ENCODE data around the gene SRPK2. TPM values are rescaled to one million over a fixed set of nuclear protein-coding genes. Genes with fewer than 3 reads are reported as not detected.
A peak's percentile ranks its signal among the peaks of the same experiment; 100 is the strongest.
"Not testable (repeated sequence)": the region's sequence is repeated elsewhere in the genome, so short reads cannot be mapped to it uniquely, and the experiment has no call there.

Gene SRPK2
- total and polyA plus RNA-seq, 2 donors (not counting 1 experiment from before 2014, with no cell fraction given), result 15.2 to 108 TPM

- no peak for ATAC-seq (ENCODE audit: low read depth)
- Mint-ChIP-seq H3K27ac (peak overlapping the region; percentile 10), H3K27me3 (no peaks in the 10 kb centered on the region), H3K4me3 (no peak overlapping the region), H3K9me3 (ENCODE audit: insufficient read depth) (no peaks in the 10 kb centered on the region), H3K4me1 (peaks cover 32% of the 10 kb centered on the region)
- CTCF ChIA-PET, result interaction anchor here (0.6 to 1.1 kb wide), 3 partner anchors 10 to 29 kb away, joined by 3 read pairs; no protein-coding TSS in a partner anchor
- Histone ChIP-seq H4K20me1 (ENCODE audit: control insufficient read depth, insufficient read depth, low read length, poor library complexity, severe bottlenecking) (peaks cover 10% of the 10 kb centered on the region), H2AFZ (ENCODE audit: insufficient read depth, low read depth, low read length, poor library complexity, severe bottlenecking) (no peak overlapping the region), H3K9me3 (ENCODE audit: control extremely low read depth in 1 of 3, control insufficient read depth in 2 of 3, insufficient read depth in 1 of 3, low read length in 2 of 3) (no peaks in the 10 kb centered on the region), H3K4me2 (replicated peaks; ENCODE audit: low read depth, low read length, poor library complexity, severe bottlenecking) (no peak overlapping the region), H3K27me3 (replicated peaks in 1 of 4; ENCODE audit: control extremely low read depth in 1 of 4, control insufficient read depth in 3 of 4, insufficient read depth in 4 of 4, low read length in 3 of 4) (no peaks in the 10 kb centered on the region), H3K36me3 (replicated peaks in 1 of 2; ENCODE audit: control extremely low read depth in 1 of 2, control insufficient read depth in 1 of 2, extremely low read depth in 1 of 2, insufficient read depth in 2 of 2, low read length in 1 of 2) (no peaks in the 10 kb centered on the region), H3K4me1 (ENCODE audit: control insufficient read depth in 2 of 2, insufficient read depth in 2 of 2, low read length in 2 of 2) (peaks cover 3 to 5% of the 10 kb centered on the region in 2 donors), H3K27ac (ENCODE audit: low read length in 2 of 2) (no peak overlapping the region), H3K9ac (ENCODE audit: low read length) (no peak overlapping the region), H3K4me3 (ENCODE audit: control extremely low read depth in 1 of 5, extremely low read depth in 1 of 5, insufficient read depth in 1 of 5, low read depth in 2 of 5, low read length in 4 of 5) (no peak overlapping the region), H3K79me2 (ENCODE audit: control insufficient read depth, insufficient read depth, low read length) (peaks cover 88% of the 10 kb centered on the region)
- TF ChIP-seq EZH2 (IDR thresholded peaks at IDR 0.05; ENCODE audit: borderline replicate concordance, insufficient read depth, low read depth, low read length, poor library complexity, severe bottlenecking) (no peak), CTCF (IDR thresholded peaks at IDR 0.05) (no peak)
- WGBS (ENCODE audit: insufficient coverage), result 100% methylated on average over 1 of the region's 4 CpGs
- DNase-seq, result no peak
- POLR2A ChIA-PET, result interaction anchor here (0.7 kb wide), 1 partner anchor 18 kb away, joined by 3 read pairs; no protein-coding TSS in a partner anchor
- intact Hi-C loops (cut with micrococcal nuclease), result loop anchor here (1.0 to 10.0 kb wide), 3 partner anchors 9 to 185 kb away; partner anchors contain the start of gene SRPK2
These were observed 51.2 kb downstream of the SRPK2 start for GRCh38 chr7:105337529-105337928.

DNA sequence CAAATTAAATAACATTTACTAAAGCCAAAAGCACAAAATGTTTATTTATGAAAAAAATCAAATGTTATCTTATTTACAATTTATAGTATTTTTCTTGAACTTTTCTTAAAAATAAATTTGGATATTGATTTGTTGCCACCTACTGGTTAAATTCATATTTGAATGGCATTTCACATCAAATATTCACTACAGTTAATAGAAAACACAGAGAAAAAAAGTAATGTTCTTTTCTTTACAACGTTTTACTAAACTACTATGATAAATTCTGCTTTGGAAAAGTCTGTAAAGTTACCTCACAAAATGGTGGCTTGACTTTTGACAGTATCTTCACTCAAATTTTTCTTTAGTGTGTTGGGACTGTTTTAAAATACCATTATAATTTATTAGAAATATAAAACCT is 52.7 kb downstream of the SRPK2 start:
- no peak overlapping the region for H3K27ac ChIP-seq (ENCODE audit: low read length in 2 of 2)
- no peak for DNase-seq
- intact Hi-C loops (cut with micrococcal nuclease), result loop anchor here (5.0 to 10.0 kb wide), 2 partner anchors 49 to 184 kb away; partner anchors contain the start of gene SRPK2
- no peaks in the 10 kb centered on the region for H3K27me3 ChIP-seq (replicated peaks in 1 of 4; ENCODE audit: control extremely low read depth in 1 of 4, control insufficient read depth in 3 of 4, insufficient read depth in 4 of 4, low read length in 3 of 4)
- no peaks in the 10 kb centered on the region for H3K9me3 ChIP-seq (ENCODE audit: control extremely low read depth in 1 of 3, control insufficient read depth in 2 of 3, insufficient read depth in 1 of 3, low read length in 2 of 3)
- H3K36me3 ChIP-seq (replicated peaks in 1 of 2; ENCODE audit: control extremely low read depth in 1 of 2, control insufficient read depth in 1 of 2, extremely low read depth in 1 of 2, insufficient read depth in 2 of 2, low read length in 1 of 2), result no peaks in the 10 kb centered on the region
- Mint-ChIP-seq H3K27ac (no peak overlapping the region), H3K9me3 (ENCODE audit: insufficient read depth) (no peaks in the 10 kb centered on the region), H3K4me1 (peaks cover 40% of the 10 kb centered on the region), H3K27me3 (no peaks in the 10 kb centered on the region), H3K4me3 (no peak overlapping the region)
- H3K4me1 ChIP-seq (ENCODE audit: control insufficient read depth in 2 of 2, insufficient read depth in 2 of 2, low read length in 2 of 2), result peaks cover 0 to 4% of the 10 kb centered on the region in 2 donors
- no peak overlapping the region for H2AFZ ChIP-seq (ENCODE audit: insufficient read depth, low read depth, low read length, poor library complexity, severe bottlenecking)
- ATAC-seq (ENCODE audit: low read depth), result no peak
- H3K4me3 ChIP-seq (ENCODE audit: control extremely low read depth in 1 of 5, extremely low read depth in 1 of 5, insufficient read depth in 1 of 5, low read depth in 2 of 5, low read length in 4 of 5), result no peak overlapping the region
- peaks cover 9% of the 10 kb centered on the region for H4K20me1 ChIP-seq (ENCODE audit: control insufficient read depth, insufficient read depth, low read length, poor library complexity, severe bottlenecking)
- CTCF ChIA-PET, result interaction anchor here (0.7 kb wide), 1 partner anchor 383 kb away, joined by 4 read pairs; no protein-coding TSS in a partner anchor
- H3K9ac ChIP-seq (ENCODE audit: low read length), result no peak overlapping the region
- no peak overlapping the region for H3K4me2 ChIP-seq (replicated peaks; ENCODE audit: low read depth, low read length, poor library complexity, severe bottlenecking)
- TF ChIP-seq CTCF (IDR thresholded peaks at IDR 0.05), result peak; percentile 68
- TF ChIP-seq EZH2 (IDR thresholded peaks at IDR 0.05; ENCODE audit: borderline replicate concordance, insufficient read depth, low read depth, low read length, poor library complexity, severe bottlenecking), result no peak
- H3K79me2 ChIP-seq (ENCODE audit: control insufficient read depth, insufficient read depth, low read length), result peaks cover 84% of the 10 kb centered on the region
- no CpG with 5 or more reads among the region's 1 CpG for WGBS (ENCODE audit: insufficient coverage)
- POLR2A ChIA-PET, result no interaction called here

- not testable (repeated sequence) for H3K27me3 Mint-ChIP-seq, DNase-seq
- peaks cover 84% of the 10 kb centered on the region for H3K79me2 ChIP-seq (ENCODE audit: control insufficient read depth, insufficient read depth, low read length)
These were observed 56.1 kb downstream of the SRPK2 start for GRCh38 chr7:105332661-105333060.

More at GRCh38 chr7:105332661-105333060, 56.1 kb downstream of the SRPK2 start:
- ChIA-PET CTCF (interaction anchor here (0.6 to 1.7 kb wide), 2 partner anchors 13 to 254 kb away, joined by 3 read pairs; no protein-coding TSS in a partner anchor), POLR2A (interaction anchor here (0.6 to 0.7 kb wide), 2 partner anchors 118 to 450 kb away, joined by 3 read pairs; no protein-coding TSS in a partner anchor)
- H3K27ac Mint-ChIP-seq; H3K4me1 ChIP-seq (ENCODE audit: control insufficient read depth in 2 of 2, insufficient read depth in 2 of 2, low read length in 2 of 2); H3K9ac ChIP-seq (ENCODE audit: low read length); ATAC-seq (ENCODE audit: low read depth); H3K4me3 ChIP-seq (ENCODE audit: control extremely low read depth in 1 of 5, extremely low read depth in 1 of 5, insufficient read depth in 1 of 5, low read depth in 2 of 5, low read length in 4 of 5); H3K9me3 Mint-ChIP-seq (ENCODE audit: insufficient read depth); H3K4me2 ChIP-seq (replicated peaks; ENCODE audit: low read depth, low read length, poor library complexity, severe bottlenecking); H3K9me3 ChIP-seq (ENCODE audit: control extremely low read depth in 1 of 3, control insufficient read depth in 2 of 3, insufficient read depth in 1 of 3, low read length in 2 of 3); H3K27me3 ChIP-seq (replicated peaks in 1 of 4; ENCODE audit: control extremely low read depth in 1 of 4, control insufficient read depth in 3 of 4, insufficient read depth in 4 of 4, low read length in 3 of 4); H2AFZ ChIP-seq (ENCODE audit: insufficient read depth, low read depth, low read length, poor library complexity, severe bottlenecking); H3K4me3 Mint-ChIP-seq; H3K36me3 ChIP-seq (replicated peaks in 1 of 2; ENCODE audit: control extremely low read depth in 1 of 2, control insufficient read depth in 1 of 2, extremely low read depth in 1 of 2, insufficient read depth in 2 of 2, low read length in 1 of 2): not testable (repeated sequence)
- H3K27ac ChIP-seq (ENCODE audit: low read length in 2 of 2), result peak overlapping the region in 1 of 2 donors; percentile 34
- 96% methylated on average over 4 of the region's 5 CpGs for WGBS (ENCODE audit: insufficient coverage)
- H4K20me1 ChIP-seq (ENCODE audit: control insufficient read depth, insufficient read depth, low read length, poor library complexity, severe bottlenecking), result peaks cover 14% of the 10 kb centered on the region
- H3K4me1 Mint-ChIP-seq, result peaks cover 31% of the 10 kb centered on the region
- intact Hi-C loops (cut with micrococcal nuclease), result loop anchor here (10.0 kb wide), 1 partner anchor 52 kb away; the partner anchor contains the start of gene SRPK2
